Measurements from ENCODE around the gene CCDC28A.

The CCDC28A gene

GRCh38 chr6:138796771-138797170 is 23.2 kb downstream of the CCDC28A start:
- no peak for DNase-seq

GRCh38 chr6:138797806-138798446 is 24.4 kb downstream of the CCDC28A start:
- DNase-seq, result no peak

GRCh38 chr6:138800377-138801150 is 27.0 kb downstream of the CCDC28A start:
- no peak for DNase-seq

GRCh38 chr6:138803331-138803730 is 29.8 kb downstream of the CCDC28A start:
- DNase-seq, result no peak

GRCh38 chr6:138803861-138804260 is 30.3 kb downstream of the CCDC28A start:
- no peak for DNase-seq

GRCh38 chr6:138805016-138805765 is 31.6 kb downstream of the CCDC28A start:
- no peak for DNase-seq

- DNase-seq, result no peak
Observed at GRCh38 chr6:138806889-138807288, 33.3 kb downstream of the CCDC28A start.

GRCh38 chr6:138809677-138810076 is 36.1 kb downstream of the CCDC28A start:
- no peak for DNase-seq

- DNase-seq, result no peak
Observed at GRCh38 chr6:138811866-138812265, 38.3 kb downstream of the CCDC28A start.

GRCh38 chr6:138814179-138814834 is 40.7 kb downstream of the CCDC28A start:
- DNase-seq, result no peak

GRCh38 chr6:138815221-138815620 is 41.7 kb downstream of the CCDC28A start:
- DNase-seq, result no peak

- peak; percentile 81 for DNase-seq
Observed at GRCh38 chr6:138815797-138816528, 42.4 kb downstream of the CCDC28A start.

- no peak for DNase-seq
Observed at GRCh38 chr6:138817799-138818198, 44.2 kb downstream of the CCDC28A start.

GRCh38 chr6:138818496-138819194 is 45.1 kb downstream of the CCDC28A start:
- no peak for DNase-seq

GRCh38 chr6:138821519-138821918 is 48.0 kb downstream of the CCDC28A start:
- no peak for DNase-seq

GRCh38 chr6:138824482-138825144 is 51.0 kb downstream of the CCDC28A start:
- DNase-seq, result no peak

GRCh38 chr6:138830248-138830647 is 56.7 kb downstream of the CCDC28A start:
- DNase-seq, result no peak

- DNase-seq, result no peak
Observed at GRCh38 chr6:138832182-138832581, 58.6 kb downstream of the CCDC28A start.

GRCh38 chr6:138833816-138834539 is 60.4 kb downstream of the CCDC28A start:
- DNase-seq, result no peak

- DNase-seq, result no peak
Observed at GRCh38 chr6:138837246-138837645, 63.7 kb downstream of the CCDC28A start.
